Suprapubic skin (tissue), 4 donors: ENCODE results near the gene PTGER1.

Experiments used
- EP300 ChIP-seq: sonication (generic); formaldehyde crosslinking; IDR thresholded peaks from one replicate; pipeline ENCODE4 v1.6.1; 2017; ENCODE audit warnings: antibody characterized with exemption
- POLR2A ChIP-seq, 2 donors: fragments of 450-650 bp; IDR thresholded peaks; one replicate each; pipeline ENCODE4 v1.6.1; 2017; ENCODE audit warnings: antibody characterized with exemption in 2 of 2, mild to moderate bottlenecking in 2 of 2, moderate library complexity in 2 of 2
- POLR2AphosphoS5 ChIP-seq, 3 donors: sonication (generic); formaldehyde crosslinking; IDR thresholded peaks; one replicate each; pipeline ENCODE4 v1.6.1; 2017; ENCODE audit warnings: antibody characterized with exemption in 3 of 3
- TF ChIP-seq, protein P1 (sequence below), 2 donors: fragments of 200-600 bp in 1 of 2; fragments of 450-650 bp in 1 of 2; sonication (generic) in 1 of 2; IDR thresholded peaks; one replicate each; pipeline ENCODE4 v1.5.1; 2016 to 2019; ENCODE audit warnings: antibody characterized with exemption in 2 of 2, mild to moderate bottlenecking in 1 of 2, moderate library complexity in 1 of 2

DNA sequence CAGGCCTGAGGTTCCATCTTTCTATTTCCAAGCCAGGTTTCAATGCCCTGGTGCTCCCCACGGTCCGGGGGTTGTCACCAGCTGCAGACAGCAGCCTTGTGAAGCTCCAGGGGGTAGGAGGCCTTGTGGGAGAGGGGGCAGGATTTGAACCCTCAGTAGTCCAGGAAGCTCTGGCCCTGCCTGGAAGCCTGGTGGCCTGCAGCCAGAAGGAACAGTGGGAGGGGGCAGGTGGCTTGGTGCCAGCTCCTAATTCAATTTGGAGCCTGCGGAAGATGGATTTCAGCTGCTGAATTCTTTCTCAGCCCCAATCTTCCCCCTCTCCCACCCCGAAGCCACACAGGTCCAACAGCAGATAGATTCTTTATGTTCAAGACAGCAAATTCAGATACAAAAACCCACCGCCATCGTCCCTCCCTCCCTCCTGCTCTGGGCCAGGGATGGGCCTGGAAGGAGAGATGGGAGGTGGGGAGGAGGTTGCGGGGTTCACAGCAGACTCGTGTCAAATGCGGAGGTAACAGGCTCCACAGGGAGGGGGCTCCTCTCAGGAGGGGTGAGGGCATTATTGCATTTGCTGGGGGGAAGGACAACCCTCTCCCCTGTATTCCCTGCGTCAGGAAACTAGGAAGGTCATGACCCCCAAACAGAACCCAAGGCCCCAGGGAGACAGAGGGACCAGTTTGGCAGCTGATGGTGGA lies 2.4 kb upstream of the PTGER1 start:
- TF ChIP-seq POLR2A (IDR thresholded peaks at IDR 0.05) (no peak), POLR2AphosphoS5 (IDR thresholded peaks at IDR 0.05) (no peak), EP300 (no peak)
- TF ChIP-seq, protein P1, sequence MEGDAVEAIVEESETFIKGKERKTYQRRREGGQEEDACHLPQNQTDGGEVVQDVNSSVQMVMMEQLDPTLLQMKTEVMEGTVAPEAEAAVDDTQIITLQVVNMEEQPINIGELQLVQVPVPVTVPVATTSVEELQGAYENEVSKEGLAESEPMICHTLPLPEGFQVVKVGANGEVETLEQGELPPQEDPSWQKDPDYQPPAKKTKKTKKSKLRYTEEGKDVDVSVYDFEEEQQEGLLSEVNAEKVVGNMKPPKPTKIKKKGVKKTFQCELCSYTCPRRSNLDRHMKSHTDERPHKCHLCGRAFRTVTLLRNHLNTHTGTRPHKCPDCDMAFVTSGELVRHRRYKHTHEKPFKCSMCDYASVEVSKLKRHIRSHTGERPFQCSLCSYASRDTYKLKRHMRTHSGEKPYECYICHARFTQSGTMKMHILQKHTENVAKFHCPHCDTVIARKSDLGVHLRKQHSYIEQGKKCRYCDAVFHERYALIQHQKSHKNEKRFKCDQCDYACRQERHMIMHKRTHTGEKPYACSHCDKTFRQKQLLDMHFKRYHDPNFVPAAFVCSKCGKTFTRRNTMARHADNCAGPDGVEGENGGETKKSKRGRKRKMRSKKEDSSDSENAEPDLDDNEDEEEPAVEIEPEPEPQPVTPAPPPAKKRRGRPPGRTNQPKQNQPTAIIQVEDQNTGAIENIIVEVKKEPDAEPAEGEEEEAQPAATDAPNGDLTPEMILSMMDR (IDR thresholded peaks at IDR 0.05) = no peak
